RWPE1 (cell line): ENCODE results near the gene SLC6A9.

Source experiments
- CTCF ChIA-PET: fragments of 350-600 bp; sonication (Branson Sonifier 250); formaldehyde crosslinking; extraction: SDS; loops from one replicate; lab custom pipeline; 2021; lab: Yijun Ruan, JAX
- POLR2A ChIA-PET: fragments of 400-600 bp; formaldehyde crosslinking; extraction: SDS; loops from one replicate; lab custom pipeline; 2020; ENCODE audit warnings: antibody characterized with exemption; ENCODE audit not compliant: low non-redundant PET; lab: Yijun Ruan, JAX
- DNase-seq: peaks from one replicate; pipeline ENCODE4 v3.0.0; 2012; ENCODE audit warnings: low spot score
- H3K27ac ChIP-seq: fragments of 450-650 bp; 2 replicates; pipeline ENCODE4 v1.5.1; 2017
- CTCF ChIP-seq: fragments of 450-650 bp; conservative IDR thresholded peaks from 2 replicates; pipeline ENCODE4 v1.5.1; 2017; ENCODE audit warnings: low read depth, mild to moderate bottlenecking

Gene SLC6A9

GRCh38 chr1:43968348-43968948, 62.8 kb downstream of the SLC6A9 start:
- no peak for DNase-seq

GRCh38 chr1:43965316-43965715, 65.9 kb downstream of the SLC6A9 start:
- no peak for DNase-seq
- CTCF ChIA-PET = no interaction called here
- POLR2A ChIA-PET = no interaction called here
- no peak for TF ChIP-seq CTCF
- H3K27ac ChIP-seq = no peak overlapping the region

More at GRCh38 chr1:43968348-43968948, 62.8 kb downstream of the SLC6A9 start:
- no peak for TF ChIP-seq CTCF
- H3K27ac ChIP-seq = no peak overlapping the region
- ChIA-PET POLR2A (interaction anchor here (0.8 kb wide), 1 partner anchor 32 kb away, joined by 10 read pairs; no protein-coding TSS in a partner anchor), CTCF (interaction anchor here (0.6 kb wide), 1 partner anchor 1235 kb away, joined by 3 read pairs; no protein-coding TSS in a partner anchor)

- no peak for TF ChIP-seq CTCF
- no peak for DNase-seq
- POLR2A ChIA-PET = no interaction called here
- CTCF ChIA-PET = interaction anchor here (0.8 to 1.0 kb wide), 2 partner anchors 17 to 73 kb away, joined by 3 to 4 read pairs; partner anchors contain the start of gene IPO13
- H3K27ac ChIP-seq = peak overlapping the region; percentile 4; the same call in 1 of the 2 replicates
Observed at GRCh38 chr1:43963890-43964289, 67.4 kb downstream of the SLC6A9 start.

GRCh38 chr1:43963006-43963405, 68.3 kb downstream of the SLC6A9 start:
- H3K27ac ChIP-seq = peak overlapping the region; percentile 4; the same call in 1 of the 2 replicates
- CTCF ChIA-PET = no interaction called here
- no peak for DNase-seq
- POLR2A ChIA-PET = no interaction called here
- TF ChIP-seq CTCF = no peak

GRCh38 chr1:43962324-43962723, 68.9 kb downstream of the SLC6A9 start:
- POLR2A ChIA-PET = no interaction called here

GRCh38 chr1:43961692-43962091, 69.6 kb downstream of the SLC6A9 start:
- POLR2A ChIA-PET = no interaction called here
- no peak for TF ChIP-seq CTCF
- no peak for DNase-seq
- no peak overlapping the region for H3K27ac ChIP-seq
- CTCF ChIA-PET = no interaction called here

More at GRCh38 chr1:43962324-43962723, 68.9 kb downstream of the SLC6A9 start:
- TF ChIP-seq CTCF = no peak
- H3K27ac ChIP-seq = no peak overlapping the region
- CTCF ChIA-PET = no interaction called here
- DNase-seq = no peak
